Measurements from ENCODE around the gene CYB5B. TPM values are rescaled to one million over a fixed set of nuclear protein-coding genes. Genes with fewer than 3 reads are reported as not detected.

The CYB5B gene
- total and polyA plus RNA-seq, 2 donors (not counting 3 experiments of a cell fraction or from before 2014, with no cell fraction given): 175 to 176 TPM

DNA sequence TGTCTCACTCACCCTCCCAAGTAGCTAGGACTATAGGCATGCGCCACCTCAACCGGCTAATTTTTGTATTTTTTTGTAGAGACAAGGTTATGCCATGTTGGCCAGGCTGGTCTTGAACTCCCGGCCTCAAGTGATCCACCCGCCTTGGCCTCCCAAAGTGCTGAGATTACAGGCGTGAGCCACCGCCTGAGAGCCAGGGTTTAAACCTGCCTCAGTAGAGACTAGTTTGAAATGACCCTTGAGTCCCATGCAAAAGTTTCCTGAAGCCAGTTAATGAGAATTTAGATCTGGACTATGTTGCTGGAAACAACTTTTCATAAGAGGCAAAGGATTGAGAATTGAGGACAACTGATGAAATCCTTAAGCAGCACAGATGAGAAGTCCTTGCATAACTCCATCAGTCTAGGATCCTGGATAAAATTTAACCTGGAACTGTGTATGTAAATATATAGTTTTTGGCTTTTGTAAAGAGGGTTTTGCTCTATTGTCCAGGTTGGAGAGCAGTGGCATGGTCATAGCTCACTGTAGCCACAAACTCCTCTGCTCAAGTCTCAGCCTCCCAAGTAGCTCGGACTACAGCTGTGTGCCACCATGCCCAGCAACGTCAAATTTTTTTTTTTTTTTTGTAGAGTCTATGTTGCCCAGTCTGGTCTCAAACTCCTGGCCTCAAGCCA, 43.2 kb downstream of the CYB5B start:
- H3K4me3 ChIP-seq (replicated peaks in 1 of 3; ENCODE audit: insufficient read depth in 1 of 3, low read depth in 1 of 3, low read length in 3 of 3): no peak overlapping the region
- BruUV-seq (replicated peaks): no TSS peak
- no peaks in the 10 kb centered on the region for H3K79me2 ChIP-seq (ENCODE audit: control insufficient read depth, insufficient read depth, low read length)
- no peak overlapping the region for H3K27ac ChIP-seq (ENCODE audit: insufficient read depth, low read depth, low read length)
- no peak overlapping the region for H3K9ac ChIP-seq (replicated peaks; ENCODE audit: extremely low read depth, insufficient read depth, low read length)
- ChIA-PET CTCF (interaction anchor here (0.9 kb wide), 1 partner anchor 10 kb away, joined by 4 read pairs; no protein-coding TSS in a partner anchor), POLR2A (no interaction called here)
- H2AFZ ChIP-seq (ENCODE audit: low read depth, low read length): no peak overlapping the region
- H4K20me1 ChIP-seq (replicated peaks; ENCODE audit: control insufficient read depth, extremely low read depth, insufficient read depth, low read length): no peaks in the 10 kb centered on the region
- H3K27me3 ChIP-seq (ENCODE audit: control insufficient read depth in 2 of 2, insufficient read depth in 2 of 2, low read length in 2 of 2): no peaks in the 10 kb centered on the region
- peaks cover 34% of the 10 kb centered on the region for H3K4me1 ChIP-seq (ENCODE audit: control insufficient read depth, extremely low read depth, insufficient read depth, low read length)
- H3K9me3 ChIP-seq (replicated peaks; ENCODE audit: control insufficient read depth, insufficient read depth, low read length): no peaks in the 10 kb centered on the region
- peaks cover under 1 to 3% of the 10 kb centered on the region in 2 experiments for H3K36me3 ChIP-seq (ENCODE audit: control insufficient read depth in 2 of 2, extremely low read depth in 1 of 2, insufficient read depth in 2 of 2, low read length in 2 of 2)
- TF ChIP-seq FOS (IDR thresholded peaks at IDR 0.05; ENCODE audit: borderline replicate concordance, insufficient read depth, low read length) (no peak), JUN (IDR thresholded peaks at IDR 0.05; ENCODE audit: borderline replicate concordance, insufficient read depth, insufficient read length, low read depth) (no peak), POLR2AphosphoS5 (IDR thresholded peaks at IDR 0.05; ENCODE audit: insufficient read depth, low read depth, low read length) (no peak), GATA2 (IDR thresholded peaks at IDR 0.05; ENCODE audit: insufficient read depth, insufficient read length, low read depth, low read length) (no peak), MYC (IDR thresholded peaks at IDR 0.05; ENCODE audit: low read depth, low read length) (no peak), EZH2 (IDR thresholded peaks at IDR 0.05; ENCODE audit: borderline replicate concordance, low read depth, low read length, severe bottlenecking) (no peak), POLR2A (IDR thresholded peaks at IDR 0.05; ENCODE audit: low read depth, low read length) (no peak)
- TF ChIP-seq, protein P1, sequence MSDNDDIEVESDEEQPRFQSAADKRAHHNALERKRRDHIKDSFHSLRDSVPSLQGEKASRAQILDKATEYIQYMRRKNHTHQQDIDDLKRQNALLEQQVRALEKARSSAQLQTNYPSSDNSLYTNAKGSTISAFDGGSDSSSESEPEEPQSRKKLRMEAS (IDR thresholded peaks at IDR 0.05; ENCODE audit: insufficient read depth, insufficient read length): no peak
- TF ChIP-seq, protein P2, sequence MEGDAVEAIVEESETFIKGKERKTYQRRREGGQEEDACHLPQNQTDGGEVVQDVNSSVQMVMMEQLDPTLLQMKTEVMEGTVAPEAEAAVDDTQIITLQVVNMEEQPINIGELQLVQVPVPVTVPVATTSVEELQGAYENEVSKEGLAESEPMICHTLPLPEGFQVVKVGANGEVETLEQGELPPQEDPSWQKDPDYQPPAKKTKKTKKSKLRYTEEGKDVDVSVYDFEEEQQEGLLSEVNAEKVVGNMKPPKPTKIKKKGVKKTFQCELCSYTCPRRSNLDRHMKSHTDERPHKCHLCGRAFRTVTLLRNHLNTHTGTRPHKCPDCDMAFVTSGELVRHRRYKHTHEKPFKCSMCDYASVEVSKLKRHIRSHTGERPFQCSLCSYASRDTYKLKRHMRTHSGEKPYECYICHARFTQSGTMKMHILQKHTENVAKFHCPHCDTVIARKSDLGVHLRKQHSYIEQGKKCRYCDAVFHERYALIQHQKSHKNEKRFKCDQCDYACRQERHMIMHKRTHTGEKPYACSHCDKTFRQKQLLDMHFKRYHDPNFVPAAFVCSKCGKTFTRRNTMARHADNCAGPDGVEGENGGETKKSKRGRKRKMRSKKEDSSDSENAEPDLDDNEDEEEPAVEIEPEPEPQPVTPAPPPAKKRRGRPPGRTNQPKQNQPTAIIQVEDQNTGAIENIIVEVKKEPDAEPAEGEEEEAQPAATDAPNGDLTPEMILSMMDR (IDR thresholded peaks at IDR 0.05; ENCODE audit: extremely low read depth in 1 of 2, insufficient read depth in 1 of 2, low read depth in 1 of 2, low read length in 2 of 2): no peak
- DNase-seq (ENCODE audit: low read depth, low spot score) (no peak), FAIRE-seq (no peak)
- H3K9me1 ChIP-seq (replicated peaks; ENCODE audit: control insufficient read depth, extremely low read depth, insufficient read depth, low read length): no peaks in the 10 kb centered on the region
- dilution Hi-C loops (cut with MboI; ENCODE audit: extremely low pct_ligation_motif_present, low sequenced_read_pairs) (no loop called here), intact Hi-C loops (cut with micrococcal nuclease) (loop anchor here (5.0 kb wide), 1 partner anchor 70 kb away; no protein-coding TSS in a partner anchor)
- H3K4me2 ChIP-seq (ENCODE audit: insufficient read depth, low read length): no peak overlapping the region

Measured in endothelial cell of umbilical vein (primary cell).